GM23338 (cell line): ENCODE results near the gene SRP68.

Experiments used
- CREB1 ChIP-seq: fragments of 250-450 bp; sonication (Bioruptor Pico); IDR thresholded peaks from 2 replicates; pipeline ENCODE4 v1.5.0; 2020; ENCODE audit warnings: low read depth, mild to moderate bottlenecking, moderate library complexity
- CTCF ChIP-seq, 2 experiments: fragments of 200-600 bp in 1 of 2; sonication (generic) in 1 of 2; conservative IDR thresholded peaks; 2 replicates each; pipeline versions ENCODE4 v1.5.1 to v1.6.1; 2016 to 2017; ENCODE audit warnings: antibody characterized with exemption in 2 of 2, low read depth in 2 of 2, mild to moderate bottlenecking in 2 of 2, moderate library complexity in 1 of 2
- EZH2 ChIP-seq: fragments of 200-600 bp; sonication (generic); IDR thresholded peaks from one replicate; pipeline ENCODE4 v1.8.0; 2017; ENCODE audit warnings: antibody characterized with exemption, mild to moderate bottlenecking, low read depth; ENCODE audit not compliant: unreplicated experiment
- EZH2phosphoT487 ChIP-seq: fragments of 200-600 bp; sonication (generic); IDR thresholded peaks from one replicate; pipeline ENCODE4 v1.8.1; 2018; ENCODE audit warnings: antibody characterized with exemption; ENCODE audit not compliant: unreplicated experiment
- JUNB ChIP-seq: IDR thresholded peaks from one replicate; pipeline ENCODE4 v1.6.1; 2016; ENCODE audit warnings: antibody characterized with exemption; ENCODE audit not compliant: unreplicated experiment
- NANOG ChIP-seq: IDR thresholded peaks from 2 replicates; pipeline ENCODE4 v1.6.1; 2016; ENCODE audit warnings: antibody characterized with exemption, borderline replicate concordance
- POLR2AphosphoS5 ChIP-seq: IDR thresholded peaks from 2 replicates; pipeline ENCODE4 v1.6.1; 2016; ENCODE audit warnings: antibody characterized with exemption, low read depth
- REST ChIP-seq: IDR thresholded peaks from one replicate; pipeline ENCODE4 v1.6.1; 2018; ENCODE audit warnings: antibody characterized with exemption; ENCODE audit not compliant: unreplicated experiment
- STAT1 ChIP-seq: IDR thresholded peaks from one replicate; pipeline ENCODE4 v1.6.1; 2016; ENCODE audit warnings: antibody characterized with exemption; ENCODE audit not compliant: unreplicated experiment
- ZNF331 ChIP-seq: fragments of 250-450 bp; sonication (Bioruptor Pico); IDR thresholded peaks from 2 replicates; pipeline ENCODE4 v1.5.0; 2020; ENCODE audit warnings: low read depth, mild to moderate bottlenecking, moderate library complexity
- TF ChIP-seq, protein P1 (sequence below): fragments of 250-450 bp; sonication (Bioruptor Pico); IDR thresholded peaks from 2 replicates; pipeline ENCODE4 v1.5.0; 2020; ENCODE audit warnings: mild to moderate bottlenecking, moderate library complexity

DNA sequence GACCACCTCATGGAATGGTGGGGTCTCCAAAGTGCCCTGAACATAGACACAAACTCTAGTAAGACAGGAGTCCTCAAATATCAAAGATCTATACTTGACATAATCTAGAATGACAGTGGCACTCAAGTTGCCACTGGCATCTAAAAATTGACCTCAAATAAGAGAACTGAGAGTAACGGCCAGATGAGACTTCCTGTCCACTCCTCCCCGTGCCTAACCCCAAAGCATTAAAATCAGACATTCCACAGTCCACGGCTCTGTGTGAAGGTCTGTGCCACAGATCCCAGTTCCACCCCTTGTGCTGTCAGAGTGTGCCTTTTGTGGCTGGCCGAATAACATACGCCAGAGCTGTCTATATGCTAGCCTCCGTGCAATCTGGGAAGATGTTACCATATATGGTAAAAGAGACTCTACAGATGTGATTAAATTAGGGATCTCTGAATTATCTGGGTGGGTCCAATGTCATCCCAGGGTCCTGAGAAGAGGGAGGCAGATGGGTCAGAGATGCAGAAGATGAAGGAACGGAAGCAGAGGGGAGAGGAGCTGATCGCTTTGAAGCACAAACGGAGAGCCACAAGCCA, 24.2 kb downstream of the SRP68 start:
- TF ChIP-seq CTCF (conservative IDR thresholded peaks at IDR 0.05; ENCODE audit: low read depth in 2 of 2) (no peak), NANOG (no peak), EZH2 (no peak), JUNB (no peak), POLR2AphosphoS5 (no peak), EZH2phosphoT487 (no peak), CREB1 (no peak), ZNF331 (CRISPR knock-in tag) (no peak), STAT1 (no peak), REST (no peak)
- TF ChIP-seq, protein P1, sequence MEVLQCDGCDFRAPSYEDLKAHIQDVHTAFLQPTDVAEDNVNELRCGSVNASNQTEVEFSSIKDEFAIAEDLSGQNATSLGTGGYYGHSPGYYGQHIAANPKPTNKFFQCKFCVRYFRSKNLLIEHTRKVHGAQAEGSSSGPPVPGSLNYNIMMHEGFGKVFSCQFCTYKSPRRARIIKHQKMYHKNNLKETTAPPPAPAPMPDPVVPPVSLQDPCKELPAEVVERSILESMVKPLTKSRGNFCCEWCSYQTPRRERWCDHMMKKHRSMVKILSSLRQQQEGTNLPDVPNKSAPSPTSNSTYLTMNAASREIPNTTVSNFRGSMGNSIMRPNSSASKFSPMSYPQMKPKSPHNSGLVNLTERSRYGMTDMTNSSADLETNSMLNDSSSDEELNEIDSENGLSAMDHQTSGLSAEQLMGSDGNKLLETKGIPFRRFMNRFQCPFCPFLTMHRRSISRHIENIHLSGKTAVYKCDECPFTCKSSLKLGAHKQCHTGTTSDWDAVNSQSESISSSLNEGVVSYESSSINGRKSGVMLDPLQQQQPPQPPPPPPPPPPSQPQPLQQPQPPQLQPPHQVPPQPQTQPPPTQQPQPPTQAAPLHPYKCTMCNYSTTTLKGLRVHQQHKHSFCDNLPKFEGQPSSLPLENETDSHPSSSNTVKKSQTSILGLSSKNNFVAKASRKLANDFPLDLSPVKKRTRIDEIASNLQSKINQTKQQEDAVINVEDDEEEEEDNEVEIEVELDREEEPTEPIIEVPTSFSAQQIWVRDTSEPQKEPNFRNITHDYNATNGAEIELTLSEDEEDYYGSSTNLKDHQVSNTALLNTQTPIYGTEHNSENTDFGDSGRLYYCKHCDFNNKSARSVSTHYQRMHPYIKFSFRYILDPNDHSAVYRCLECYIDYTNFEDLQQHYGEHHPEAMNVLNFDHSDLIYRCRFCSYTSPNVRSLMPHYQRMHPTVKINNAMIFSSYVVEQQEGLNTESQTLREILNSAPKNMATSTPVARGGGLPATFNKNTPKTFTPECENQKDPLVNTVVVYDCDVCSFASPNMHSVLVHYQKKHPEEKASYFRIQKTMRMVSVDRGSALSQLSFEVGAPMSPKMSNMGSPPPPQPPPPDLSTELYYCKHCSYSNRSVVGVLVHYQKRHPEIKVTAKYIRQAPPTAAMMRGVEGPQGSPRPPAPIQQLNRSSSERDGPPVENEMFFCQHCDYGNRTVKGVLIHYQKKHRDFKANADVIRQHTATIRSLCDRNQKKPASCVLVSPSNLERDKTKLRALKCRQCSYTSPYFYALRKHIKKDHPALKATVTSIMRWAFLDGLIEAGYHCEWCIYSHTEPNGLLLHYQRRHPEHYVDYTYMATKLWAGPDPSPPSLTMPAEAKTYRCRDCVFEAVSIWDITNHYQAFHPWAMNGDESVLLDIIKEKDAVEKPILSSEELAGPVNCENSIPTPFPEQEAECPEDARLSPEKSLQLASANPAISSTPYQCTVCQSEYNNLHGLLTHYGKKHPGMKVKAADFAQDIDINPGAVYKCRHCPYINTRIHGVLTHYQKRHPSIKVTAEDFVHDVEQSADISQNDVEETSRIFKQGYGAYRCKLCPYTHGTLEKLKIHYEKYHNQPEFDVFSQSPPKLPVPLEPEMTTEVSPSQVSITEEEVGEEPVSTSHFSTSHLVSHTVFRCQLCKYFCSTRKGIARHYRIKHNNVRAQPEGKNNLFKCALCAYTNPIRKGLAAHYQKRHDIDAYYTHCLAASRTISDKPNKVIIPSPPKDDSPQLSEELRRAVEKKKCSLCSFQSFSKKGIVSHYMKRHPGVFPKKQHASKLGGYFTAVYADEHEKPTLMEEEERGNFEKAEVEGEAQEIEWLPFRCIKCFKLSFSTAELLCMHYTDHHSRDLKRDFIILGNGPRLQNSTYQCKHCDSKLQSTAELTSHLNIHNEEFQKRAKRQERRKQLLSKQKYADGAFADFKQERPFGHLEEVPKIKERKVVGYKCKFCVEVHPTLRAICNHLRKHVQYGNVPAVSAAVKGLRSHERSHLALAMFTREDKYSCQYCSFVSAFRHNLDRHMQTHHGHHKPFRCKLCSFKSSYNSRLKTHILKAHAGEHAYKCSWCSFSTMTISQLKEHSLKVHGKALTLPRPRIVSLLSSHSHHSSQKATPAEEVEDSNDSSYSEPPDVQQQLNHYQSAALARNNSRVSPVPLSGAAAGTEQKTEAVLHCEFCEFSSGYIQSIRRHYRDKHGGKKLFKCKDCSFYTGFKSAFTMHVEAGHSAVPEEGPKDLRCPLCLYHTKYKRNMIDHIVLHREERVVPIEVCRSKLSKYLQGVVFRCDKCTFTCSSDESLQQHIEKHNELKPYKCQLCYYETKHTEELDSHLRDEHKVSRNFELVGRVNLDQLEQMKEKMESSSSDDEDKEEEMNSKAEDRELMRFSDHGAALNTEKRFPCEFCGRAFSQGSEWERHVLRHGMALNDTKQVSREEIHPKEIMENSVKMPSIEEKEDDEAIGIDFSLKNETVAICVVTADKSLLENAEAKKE (CRISPR knock-in tag) = no peak
